Measurements from ENCODE around the gene NUP160. TPM values are rescaled to one million over a fixed set of nuclear protein-coding genes. Genes with fewer than 3 reads are reported as not detected.
"Not testable (repeated sequence)": the region's sequence is repeated elsewhere in the genome, so short reads cannot be mapped to it uniquely, and the experiment has no call there.

Gene NUP160
- polyA plus RNA-seq, 3 donors, result 63.4 to 68.9 (median 68.5) TPM

GRCh38 chr11:47863189-47863897, 15.2 kb upstream of the NUP160 start:
- no peak for DNase-seq (ENCODE audit: low read depth in 3 of 3, low spot score in 2 of 3)

GRCh38 chr11:47861728-47862127, 13.6 kb upstream of the NUP160 start:
- no peak for DNase-seq (ENCODE audit: low read depth in 3 of 3, low spot score in 2 of 3)

GRCh38 chr11:47860536-47860935, 12.4 kb upstream of the NUP160 start:
- DNase-seq (ENCODE audit: low read depth in 3 of 3, low spot score in 2 of 3), result no peak

- no peak for DNase-seq (ENCODE audit: low read depth in 3 of 3, low spot score in 2 of 3)
Observed at GRCh38 chr11:47857892-47858543, 9.9 kb upstream of the NUP160 start.

- DNase-seq (ENCODE audit: low read depth in 3 of 3, low spot score in 2 of 3), result no peak
Observed at GRCh38 chr11:47857485-47857884, 9.3 kb upstream of the NUP160 start.

- no peak for DNase-seq (ENCODE audit: low read depth in 3 of 3, low spot score in 2 of 3)
Observed at GRCh38 chr11:47856186-47856585, 8.0 kb upstream of the NUP160 start.

GRCh38 chr11:47854667-47855066, 6.5 kb upstream of the NUP160 start:
- DNase-seq (ENCODE audit: low read depth in 3 of 3, low spot score in 2 of 3), result no peak

- no peak for DNase-seq (ENCODE audit: low read depth in 3 of 3, low spot score in 2 of 3)
Observed at GRCh38 chr11:47852053-47852452, 3.9 kb upstream of the NUP160 start.

GRCh38 chr11:47850337-47850736, 2.2 kb upstream of the NUP160 start:
- no peak for DNase-seq (ENCODE audit: low read depth in 3 of 3, low spot score in 2 of 3)

GRCh38 chr11:47848700-47849155, 578 bp upstream of the NUP160 start:
- DNase-seq (ENCODE audit: low read depth in 3 of 3, low spot score in 2 of 3), result no peak

GRCh38 chr11:47847537-47847891, 636 bp downstream of the NUP160 start:
- no peak for DNase-seq (ENCODE audit: low read depth in 3 of 3, low spot score in 2 of 3)

- no peak for DNase-seq (ENCODE audit: low read depth in 3 of 3, low spot score in 2 of 3)
Observed at GRCh38 chr11:47846998-47847397, 1.2 kb downstream of the NUP160 start.

- no peak for DNase-seq (ENCODE audit: low read depth in 3 of 3, low spot score in 2 of 3)
Observed at GRCh38 chr11:47843361-47844055, 4.6 kb downstream of the NUP160 start.

- no peak for DNase-seq (ENCODE audit: low read depth in 3 of 3, low spot score in 2 of 3)
Observed at GRCh38 chr11:47842749-47843148, 5.4 kb downstream of the NUP160 start.

GRCh38 chr11:47837929-47838328, 10.2 kb downstream of the NUP160 start:
- no peak for DNase-seq (ENCODE audit: low read depth in 3 of 3, low spot score in 2 of 3)

- no peak for DNase-seq (ENCODE audit: low read depth in 3 of 3, low spot score in 2 of 3)
Observed at GRCh38 chr11:47837292-47837691, 10.9 kb downstream of the NUP160 start.

GRCh38 chr11:47830013-47830412, 18.1 kb downstream of the NUP160 start:
- DNase-seq (ENCODE audit: low read depth in 3 of 3, low spot score in 2 of 3), result not testable (repeated sequence)

- DNase-seq (ENCODE audit: low read depth in 3 of 3, low spot score in 2 of 3), result no peak
Observed at GRCh38 chr11:47828284-47828683, 19.9 kb downstream of the NUP160 start.

GRCh38 chr11:47822664-47823063, 25.5 kb downstream of the NUP160 start:
- not testable (repeated sequence) for DNase-seq (ENCODE audit: low read depth in 3 of 3, low spot score in 2 of 3)

GRCh38 chr11:47819743-47820142, 28.4 kb downstream of the NUP160 start:
- no peak for DNase-seq (ENCODE audit: low read depth in 3 of 3, low spot score in 2 of 3)

- no peak for DNase-seq (ENCODE audit: low read depth in 3 of 3, low spot score in 2 of 3)
Observed at GRCh38 chr11:47800759-47801158, 47.4 kb downstream of the NUP160 start.

GRCh38 chr11:47797633-47798032, 50.5 kb downstream of the NUP160 start:
- no peak for DNase-seq (ENCODE audit: low read depth in 3 of 3, low spot score in 2 of 3)

All from right renal cortex interstitium (tissue), 3 donors.